Ovary (tissue), 9 donors: ENCODE results near the gene VGF. TPM values are rescaled to one million over a fixed set of nuclear protein-coding genes. Genes with fewer than 3 reads are reported as not detected.
"Not testable (repeated sequence)": the region's sequence is repeated elsewhere in the genome, so short reads cannot be mapped to it uniquely, and the experiment has no call there.

Experiments
- DNase-seq, 5 donors: peaks; one replicate each; pipeline ENCODE4 v3.0.0-alpha.2; 2019 to 2020
- H3K27ac ChIP-seq, 2 donors: fragments of 200-600 bp; one replicate each; pipeline versions ENCODE4 v1.5.1 to v1.8.0; 2019 to 2022
- H3K27me3 ChIP-seq: fragments of 200-600 bp; one replicate; pipeline ENCODE4 v1.8.0; 2022
- H3K36me3 ChIP-seq: fragments of 200-600 bp; sonication (generic); one replicate; pipeline ENCODE4 v1.5.1; 2019
- H3K4me1 ChIP-seq: one replicate; pipeline ENCODE4 v1.8.1; 2013; ENCODE audit warnings: mild to moderate bottlenecking, moderate library complexity; ENCODE audit not compliant: insufficient read depth
- H3K4me3 ChIP-seq: fragments of 200-600 bp; sonication (generic); one replicate; pipeline ENCODE4 v1.5.1; 2017
- H3K9me3 ChIP-seq, 2 donors: fragments of 200-600 bp in 1 of 2; sonication (generic) in 1 of 2; one replicate each; pipeline versions ENCODE4 v1.5.1 to v1.8.1; 2013 to 2019; ENCODE audit warnings: mild to moderate bottlenecking in 1 of 2, moderate library complexity in 1 of 2
- EP300 ChIP-seq: sonication (generic); formaldehyde crosslinking; IDR thresholded peaks from one replicate; pipeline ENCODE4 v1.6.1; 2017; ENCODE audit warnings: antibody characterized with exemption
- POLR2A ChIP-seq: fragments of 450-650 bp; IDR thresholded peaks from one replicate; pipeline ENCODE4 v1.6.1; 2017; ENCODE audit warnings: antibody characterized with exemption, mild to moderate bottlenecking, moderate library complexity
- WGBS, 3 donors: extraction: QIAGEN DNeasy Blood & Tissue Kit in 1 of 3; methylation state at CpG; one replicate each; pipeline versions ENCODE4 v1.1.5 to v1.1.7; 2013 to 2017; 5-methylcytosine and 5-hydroxymethylcytosine counted together
- intact Hi-C, 4 donors: fragments of 100-400 bp; cut with DNase I; formaldehyde crosslinking; loops; one replicate each; pipeline versions ENCODE4 v1.11.0 to v1.15.1; 2022 to 2023
- microRNA-seq, 3 donors: library from miRNA; unstranded; fragments of <30 nt; microRNA quantifications; one replicate each; pipeline versions ENCODE4 to v1.2.0, GENCODE V29; 2019 to 2020
- polyA plus RNA-seq, 2 donors: library from polyadenylated mRNA; stranded (reverse); fragments of 200-250 nt in 1 of 2; fragments of 350-450 nt in 1 of 2; fragmentation: Illumina TruSeq in 1 of 2; extraction: RNeasy Lipid Tissue Mini Kit (QIAGEN cat#74804) in 1 of 2; gene quantifications; one replicate each; pipeline ENCODE4 v1.2.3, GENCODE V29; 2013 to 2014
- small RNA-seq: library from RNA; depleted of rRNA; stranded (forward); fragments of <200 nt; gene quantifications from one replicate; pipeline ENCODE3, GENCODE V24; 2016
- total RNA-seq, 7 donors: library from RNA; depleted of rRNA in 2 of 7; stranded (reverse); fragments of >200 nt in 2 of 7; fragmentation: NEBNext Ultra II Directional in 3 of 7; extraction: Animal tissue kit (Norgen Biotek cat#: 25700) in 3 of 7; gene quantifications; one replicate each; pipeline versions ENCODE4 v1.1.0 to v1.2.4, GENCODE V29; 2016 to 2023
- TF ChIP-seq, protein P1 (sequence below), 3 donors: fragments of 450-650 bp in 2 of 3; fragments of 200-600 bp in 1 of 3; IDR thresholded peaks; one replicate each; pipeline versions ENCODE4 v1.5.1 to v1.8.0; 2016 to 2022; ENCODE audit warnings: antibody characterized with exemption in 3 of 3, mild to moderate bottlenecking in 1 of 3
- donor health status: DM: no; HTN: no; CAD: no; lungs with moderate emphysema.
- donor health status: DM: no; HTN: no; CAD: no.
- donor health status: Bipolar disorder and iron deficiency.
- donor health status: DM: yes; HTN: yes; CAD: no.
- donor health status: DM: no; HTN: no; CAD: no.
- donor health status: DM: yes; HTN: yes; CAD: no.

The VGF gene
- total and polyA plus RNA-seq, 9 donors: 0.04 to 0.20 TPM; not detected in 7

GRCh38 chr7:101113836-101114235 is 51.5 kb downstream of the VGF start:
- WGBS, 3 donors: 80 to 90% (median 90%) methylated on average over 11 of the region's 11 CpGs
- no peak for TF ChIP-seq POLR2A
- TF ChIP-seq EP300: no peak
- TF ChIP-seq, protein P1, sequence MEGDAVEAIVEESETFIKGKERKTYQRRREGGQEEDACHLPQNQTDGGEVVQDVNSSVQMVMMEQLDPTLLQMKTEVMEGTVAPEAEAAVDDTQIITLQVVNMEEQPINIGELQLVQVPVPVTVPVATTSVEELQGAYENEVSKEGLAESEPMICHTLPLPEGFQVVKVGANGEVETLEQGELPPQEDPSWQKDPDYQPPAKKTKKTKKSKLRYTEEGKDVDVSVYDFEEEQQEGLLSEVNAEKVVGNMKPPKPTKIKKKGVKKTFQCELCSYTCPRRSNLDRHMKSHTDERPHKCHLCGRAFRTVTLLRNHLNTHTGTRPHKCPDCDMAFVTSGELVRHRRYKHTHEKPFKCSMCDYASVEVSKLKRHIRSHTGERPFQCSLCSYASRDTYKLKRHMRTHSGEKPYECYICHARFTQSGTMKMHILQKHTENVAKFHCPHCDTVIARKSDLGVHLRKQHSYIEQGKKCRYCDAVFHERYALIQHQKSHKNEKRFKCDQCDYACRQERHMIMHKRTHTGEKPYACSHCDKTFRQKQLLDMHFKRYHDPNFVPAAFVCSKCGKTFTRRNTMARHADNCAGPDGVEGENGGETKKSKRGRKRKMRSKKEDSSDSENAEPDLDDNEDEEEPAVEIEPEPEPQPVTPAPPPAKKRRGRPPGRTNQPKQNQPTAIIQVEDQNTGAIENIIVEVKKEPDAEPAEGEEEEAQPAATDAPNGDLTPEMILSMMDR (IDR thresholded peaks at IDR 0.05): no peak
- intact Hi-C loops: no loop called here
- no peaks in the 10 kb centered on the region for H3K36me3 ChIP-seq
- no peaks in the 10 kb centered on the region for H3K27me3 ChIP-seq
- DNase-seq: no peak
- H3K27ac ChIP-seq: peak overlapping the region in 1 of 2 donors; percentile 85
- H3K4me3 ChIP-seq: no peak overlapping the region
- H3K4me1 ChIP-seq: peaks cover 19% of the 10 kb centered on the region
- no peaks in the 10 kb centered on the region for H3K9me3 ChIP-seq

- WGBS, 3 donors: 94 to 98% (median 97%) methylated on average over 7 of the region's 7 CpGs
- intact Hi-C loops, H3K27me3 ChIP-seq, DNase-seq, H3K9me3 ChIP-seq, H3K36me3 ChIP-seq, H3K4me3 ChIP-seq: not testable (repeated sequence)
- Histone ChIP-seq H3K4me1 (peaks cover 14% of the 10 kb centered on the region), H3K27ac (peak overlapping the region; percentile 75 to 85)
These were observed 52.2 kb downstream of the VGF start for GRCh38 chr7:101113140-101113539.

Small RNA genes lying within 50 kb of the gene (microRNA-seq; reads per million reads assigned to microRNA genes)
- 0 to 0.32 (median 0) reads per million in 3 donors for gene MIR4653

Small RNA genes lying within 50 kb of the gene (small RNA-seq; reads per million reads assigned to genes)
- gene MIR4653: not detected

Other genes with a start within 250 kb of the VGF start
- under 1 TPM in 2 of 7 donors, not detected in 5; 0.36 to 0.72 TPM for gene MUC3A, start 216.0 kb downstream of the VGF start, total RNA-seq
- under 1 TPM; 0.16 to 0.50 TPM for gene MUC3A, start 216.0 kb downstream of the VGF start, polyA plus RNA-seq
- 1 to 10 TPM in 1 of 7 donors, under 1 TPM in 4, not detected in 2; 0.24 to 2.2 (median 0.62) TPM for gene MUC12, start 196.0 kb downstream of the VGF start, total RNA-seq
- 1 to 10 TPM in 1 of 2 donors, under 1 TPM in 1; 0.22 to 1.9 TPM for gene MUC12, start 196.0 kb downstream of the VGF start, polyA plus RNA-seq
- 1 to 10 TPM in 1 of 7 donors, not detected in 6; 3.3 TPM for gene MUC17, start 145.5 kb downstream of the VGF start, total RNA-seq
- gene MUC17, start 145.5 kb downstream of the VGF start, polyA plus RNA-seq: not detected
- 10 to 100 TPM; 18.2 to 77.4 (median 48.5) TPM for gene TRIM56, start 80.1 kb downstream of the VGF start, total RNA-seq
- 10 to 100 TPM; 19.4 to 27.5 TPM for gene TRIM56, start 80.1 kb downstream of the VGF start, polyA plus RNA-seq
- 10 to 100 TPM in 6 of 7 donors, 1 to 10 TPM in 1; 4.0 to 81.6 (median 20.9) TPM for gene SERPINE1, start 38.5 kb downstream of the VGF start, total RNA-seq
- gene SERPINE1, start 38.5 kb downstream of the VGF start, polyA plus RNA-seq: 10 to 100 TPM; 13.1 to 19.9 TPM
- gene AP1S1, start 11.1 kb downstream of the VGF start, total RNA-seq: 10 to 100 TPM; 17.4 to 32.0 (median 25.5) TPM
- 10 to 100 TPM; 35.2 to 54.9 TPM for gene AP1S1, start 11.1 kb downstream of the VGF start, polyA plus RNA-seq
- not detected for gene NAT16, start 14.7 kb upstream of the VGF start, total RNA-seq
- gene NAT16, start 14.7 kb upstream of the VGF start, polyA plus RNA-seq: not detected
- under 1 TPM in 1 of 7 donors, not detected in 6; 0.24 TPM for gene MOGAT3, start 35.5 kb upstream of the VGF start, total RNA-seq
- gene MOGAT3, start 35.5 kb upstream of the VGF start, polyA plus RNA-seq: not detected
- 10 to 100 TPM; 14.2 to 51.9 (median 38.5) TPM for gene PLOD3, start 52.0 kb upstream of the VGF start, total RNA-seq
- gene PLOD3, start 52.0 kb upstream of the VGF start, polyA plus RNA-seq: 10 to 100 TPM; 27.0 to 41.5 TPM
- gene ZNHIT1, start 52.6 kb upstream of the VGF start, total RNA-seq: 10 to 100 TPM; 36.2 to 84.4 (median 43.5) TPM
- gene ZNHIT1, start 52.6 kb upstream of the VGF start, polyA plus RNA-seq: 10 to 100 TPM; 27.6 to 59.7 TPM
- 100 to 1,000 TPM in 1 of 7 donors, 10 to 100 TPM in 4, 1 to 10 TPM in 2; 9.0 to 225 (median 11.7) TPM for gene CLDN15, start 72.2 kb upstream of the VGF start, total RNA-seq
- gene CLDN15, start 72.2 kb upstream of the VGF start, polyA plus RNA-seq: 10 to 100 TPM in 1 of 2 donors, 1 to 10 TPM in 1; 3.6 to 14.6 TPM
- 100 to 1,000 TPM; 146 to 262 (median 178) TPM for gene FIS1, start 79.5 kb upstream of the VGF start, total RNA-seq
- 100 to 1,000 TPM in 1 of 2 donors, 10 to 100 TPM in 1; 83.2 to 234 TPM for gene FIS1, start 79.5 kb upstream of the VGF start, polyA plus RNA-seq
- gene IFT22, start 156.2 kb upstream of the VGF start, total RNA-seq: 10 to 100 TPM; 21.8 to 50.0 (median 27.8) TPM
- gene IFT22, start 156.2 kb upstream of the VGF start, polyA plus RNA-seq: 10 to 100 TPM; 27.4 to 61.3 TPM
- gene COL26A1, start 197.3 kb upstream of the VGF start, total RNA-seq: 1 to 10 TPM in 2 of 7 donors, under 1 TPM in 5; 0.28 to 2.3 (median 0.42) TPM
- under 1 TPM; 0.17 to 0.38 TPM for gene COL26A1, start 197.3 kb upstream of the VGF start, polyA plus RNA-seq